Mesenchymal stem cell (in vitro differentiated cells and primary cell): ENCODE data around the gene RBFOX2.

Source experiments
- DNase-seq: peaks from one replicate; pipeline ENCODE4 v3.0.0-alpha.2; 2013
- H2AFZ ChIP-seq: one replicate; pipeline ENCODE4 v1.6.1; 2013; ENCODE audit warnings: low read depth, mild to moderate bottlenecking, control low read depth, inconsistent platforms, low read length, moderate library complexity
- H2AK5ac ChIP-seq: 2 replicates; pipeline ENCODE4 v1.6.1; 2013; ENCODE audit warnings: low read length, moderate library complexity, mild to moderate bottlenecking, inconsistent platforms; ENCODE audit not compliant: severe bottlenecking
- H2BK120ac ChIP-seq: one replicate; pipeline ENCODE4 v1.6.1; 2013; ENCODE audit warnings: low read depth, mild to moderate bottlenecking, inconsistent platforms, low read length, moderate library complexity
- H2BK12ac ChIP-seq, 2 experiments: one replicate each; pipeline ENCODE4 v1.6.1; 2013; ENCODE audit warnings: inconsistent platforms in 2 of 2, low read length in 2 of 2, mild to moderate bottlenecking in 2 of 2, moderate library complexity in 2 of 2, control low read depth in 1 of 2
- H2BK15ac ChIP-seq: one replicate; pipeline ENCODE4 v1.6.1; 2013; ENCODE audit warnings: mild to moderate bottlenecking, low read depth, inconsistent platforms; ENCODE audit not compliant: poor library complexity, severe bottlenecking
- H2BK5ac ChIP-seq: 2 replicates; pipeline ENCODE4 v1.6.1; 2013; ENCODE audit warnings: low read depth, mild to moderate bottlenecking, low read length, control low read depth, inconsistent platforms; ENCODE audit not compliant: poor library complexity, severe bottlenecking
- H3K14ac ChIP-seq, 2 experiments: one replicate each; pipeline ENCODE4 v1.6.1; 2013; ENCODE audit warnings: inconsistent platforms in 2 of 2, low read length in 2 of 2, control low read depth in 1 of 2, mild to moderate bottlenecking in 1 of 2, moderate library complexity in 1 of 2
- H3K18ac ChIP-seq, 2 experiments: one replicate each; pipeline ENCODE4 v1.6.1; 2013; ENCODE audit warnings: inconsistent platforms in 2 of 2, low read length in 2 of 2, control low read depth in 1 of 2, low read depth in 1 of 2, mild to moderate bottlenecking in 1 of 2
- H3K23ac ChIP-seq, 2 experiments: one replicate each; pipeline ENCODE4 v1.6.1; 2013; ENCODE audit warnings: inconsistent platforms in 2 of 2, low read length in 2 of 2, mild to moderate bottlenecking in 2 of 2, moderate library complexity in 2 of 2, control low read depth in 1 of 2
- H3K27ac ChIP-seq: 2 replicates; pipeline ENCODE4 v1.5.1; 2013; ENCODE audit warnings: mild to moderate bottlenecking, moderate library complexity, low read length, control low read depth, inconsistent platforms; ENCODE audit not compliant: poor library complexity, severe bottlenecking
- H3K27me3 ChIP-seq, 2 experiments: 2 replicates each; pipeline versions ENCODE4 v1.6.1 to v1.7.0; 2013; ENCODE audit warnings: low read length in 2 of 2, mild to moderate bottlenecking in 2 of 2, moderate library complexity in 2 of 2, control low read depth in 1 of 2, inconsistent platforms in 1 of 2; ENCODE audit not compliant: control insufficient read depth in 1 of 2, insufficient read depth in 1 of 2
- H3K36me3 ChIP-seq, 2 experiments: 2 replicates each; pipeline versions ENCODE4 v1.6.1 to v1.7.0; 2013; ENCODE audit warnings: low read length in 2 of 2, control low read depth in 1 of 2, inconsistent platforms in 1 of 2, low read depth in 1 of 2, mild to moderate bottlenecking in 1 of 2; ENCODE audit not compliant: insufficient read depth in 2 of 2, control insufficient read depth in 1 of 2
- H3K4ac ChIP-seq, 2 experiments: one replicate each; pipeline ENCODE4 v1.6.1; 2013; ENCODE audit warnings: inconsistent platforms in 2 of 2, low read length in 2 of 2, mild to moderate bottlenecking in 2 of 2, moderate library complexity in 2 of 2, control low read depth in 1 of 2, low read depth in 1 of 2
- H3K4me1 ChIP-seq: 2 replicates; pipeline ENCODE4 v1.6.1; 2013; ENCODE audit warnings: low read depth, low read length, control low read depth; ENCODE audit not compliant: control insufficient read depth, insufficient read depth
- H3K4me2 ChIP-seq: 2 replicates; pipeline ENCODE4 v1.6.1; 2013; ENCODE audit warnings: low read length, mild to moderate bottlenecking, inconsistent platforms; ENCODE audit not compliant: poor library complexity, severe bottlenecking
- H3K4me3 ChIP-seq, 2 experiments: 2 replicates each; pipeline versions ENCODE4 v1.5.1 to v1.7.0; 2013; ENCODE audit warnings: low read length in 2 of 2, mild to moderate bottlenecking in 2 of 2, control low read depth in 1 of 2, low read depth in 1 of 2; ENCODE audit not compliant: insufficient read depth in 1 of 2
- H3K79me1 ChIP-seq: replicated peaks from 2 replicates; pipeline ENCODE4 v1.6.1; 2013; ENCODE audit warnings: mild to moderate bottlenecking, control low read depth, low read length, inconsistent platforms; ENCODE audit not compliant: poor library complexity, severe bottlenecking
- H3K9ac ChIP-seq: 2 replicates; pipeline ENCODE4 v1.7.0; 2013; ENCODE audit warnings: mild to moderate bottlenecking, low read length, moderate library complexity
- H3K9me3 ChIP-seq: 2 replicates; pipeline ENCODE4 v1.7.0; 2013; ENCODE audit warnings: mild to moderate bottlenecking, low read length; ENCODE audit not compliant: control insufficient read depth
- H4K8ac ChIP-seq: one replicate; pipeline ENCODE4 v1.6.1; 2013; ENCODE audit warnings: inconsistent platforms, mild to moderate bottlenecking, low read length, moderate library complexity
- H4K91ac ChIP-seq: one replicate; pipeline ENCODE4 v1.6.1; 2013; ENCODE audit warnings: mild to moderate bottlenecking, low read length, inconsistent platforms
- WGBS: methylation state at CpG from one replicate; pipeline ENCODE4 v1.1.7; 2013; ENCODE audit warnings: mixed read lengths; 5-methylcytosine and 5-hydroxymethylcytosine counted together

The RBFOX2 gene

DNA sequence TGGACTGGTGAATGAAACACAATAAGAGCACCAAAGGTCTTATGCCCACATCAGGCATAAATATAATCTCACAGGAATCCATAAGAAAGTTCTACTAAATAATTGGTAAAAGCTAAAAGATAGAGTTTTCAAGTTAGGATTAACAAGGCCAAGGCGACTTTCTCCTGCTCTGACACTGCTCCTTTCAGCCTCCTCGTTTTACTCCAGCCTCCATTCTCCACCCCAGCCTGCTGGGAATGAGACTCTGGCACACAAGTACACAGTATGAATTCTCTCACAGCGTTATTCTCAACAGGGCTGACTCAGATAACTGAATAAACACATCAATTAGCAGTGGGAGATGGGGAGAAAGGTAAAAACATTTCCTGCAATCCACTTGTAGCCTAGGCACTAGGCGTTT lies 216.0 kb downstream of the RBFOX2 start:
- Histone ChIP-seq H4K91ac (no peak overlapping the region), H3K18ac (no peak overlapping the region), H2BK5ac (no peak overlapping the region), H2BK15ac (no peak overlapping the region), H3K4me1 (peaks cover 3% of the 10 kb centered on the region), H3K36me3 (peaks cover 18 to 71% of the 10 kb centered on the region in 2 experiments), H3K4me3 (no peak overlapping the region), H4K8ac (no peak overlapping the region), H3K9ac (no peak overlapping the region), H3K23ac (no peak overlapping the region), H3K79me1 (peaks cover 28% of the 10 kb centered on the region), H3K14ac (no peak overlapping the region), H2BK120ac (no peak overlapping the region), H2AFZ (no peak overlapping the region), H3K27me3 (no peaks in the 10 kb centered on the region), H3K9me3 (peaks cover 26% of the 10 kb centered on the region), H2BK12ac (no peak overlapping the region), H3K4ac (no peak overlapping the region), H3K4me2 (no peak overlapping the region), H2AK5ac (no peak overlapping the region), H3K27ac (no peak overlapping the region)
- WGBS: 95% methylated on average over 3 of the region's 4 CpGs
- no peak for DNase-seq

DNA sequence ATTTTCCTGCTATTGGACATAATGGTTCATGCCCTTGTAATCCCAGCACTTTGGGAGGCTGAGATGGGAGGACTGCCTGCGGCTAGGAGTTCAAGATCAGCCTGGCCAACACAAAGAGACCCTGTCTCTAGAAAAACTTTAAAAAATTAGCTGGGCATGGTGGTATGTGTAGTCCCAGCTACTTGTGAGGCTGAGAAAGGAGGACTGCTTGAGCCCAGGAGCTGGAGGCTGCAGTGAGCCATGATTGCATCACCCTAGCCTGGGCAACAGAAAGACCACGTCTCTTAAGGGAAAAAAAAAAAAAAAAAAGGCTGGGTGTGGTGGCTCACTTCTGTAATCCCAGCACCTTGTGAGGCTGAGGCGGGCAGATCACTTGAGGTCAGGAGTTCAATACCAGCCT lies 217.0 kb downstream of the RBFOX2 start:
- H3K4me1 ChIP-seq: peaks cover 2% of the 10 kb centered on the region
- no peak overlapping the region for H2AK5ac ChIP-seq
- H3K4me2 ChIP-seq: no peak overlapping the region
- H3K79me1 ChIP-seq: peaks cover 25% of the 10 kb centered on the region
- peaks cover 16 to 69% of the 10 kb centered on the region in 2 experiments for H3K36me3 ChIP-seq
- no peak overlapping the region for H3K4ac ChIP-seq
- no peak overlapping the region for H4K91ac ChIP-seq
- WGBS: 94% methylated on average over 3 of the region's 3 CpGs
- no peak overlapping the region for H3K18ac ChIP-seq
- H3K23ac ChIP-seq: no peak overlapping the region
- H3K9ac ChIP-seq: no peak overlapping the region
- no peak overlapping the region for H2BK5ac ChIP-seq
- H3K4me3 ChIP-seq: no peak overlapping the region
- no peak overlapping the region for H2BK15ac ChIP-seq
- H2AFZ ChIP-seq: no peak overlapping the region
- H2BK12ac ChIP-seq: no peak overlapping the region
- DNase-seq: no peak
- H2BK120ac ChIP-seq: no peak overlapping the region
- H3K27me3 ChIP-seq: no peaks in the 10 kb centered on the region
- H3K9me3 ChIP-seq: peaks cover 26% of the 10 kb centered on the region
- no peak overlapping the region for H3K27ac ChIP-seq
- no peak overlapping the region for H3K14ac ChIP-seq
- no peak overlapping the region for H4K8ac ChIP-seq

DNA sequence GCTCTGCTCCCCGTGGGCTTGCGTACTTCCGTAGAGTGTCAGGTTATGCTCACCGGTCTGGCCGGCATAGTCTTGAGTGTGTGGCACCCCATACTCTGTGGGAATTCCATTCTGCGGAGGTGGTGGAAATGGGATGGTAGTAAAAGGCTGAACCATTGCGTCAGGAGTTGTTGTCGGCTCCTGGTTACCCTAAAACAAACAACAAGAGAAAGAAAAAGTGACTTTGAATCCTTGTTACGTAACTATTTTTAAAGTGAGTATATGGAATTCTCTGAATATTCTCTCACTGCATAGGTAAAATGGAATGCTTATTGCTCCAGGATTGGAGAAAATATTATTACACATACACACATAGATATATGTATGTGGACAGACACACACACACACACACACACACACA lies 218.8 kb downstream of the RBFOX2 start:
- no peak overlapping the region for H3K4ac ChIP-seq
- no peak overlapping the region for H2BK120ac ChIP-seq
- no peak for DNase-seq
- H3K4me1 ChIP-seq: peaks cover 2% of the 10 kb centered on the region
- no peak overlapping the region for H3K4me3 ChIP-seq
- H3K27me3 ChIP-seq: no peaks in the 10 kb centered on the region
- no peak overlapping the region for H2BK15ac ChIP-seq
- H2BK12ac ChIP-seq: no peak overlapping the region
- peaks cover 27% of the 10 kb centered on the region for H3K79me1 ChIP-seq
- H3K9me3 ChIP-seq: peaks cover 26% of the 10 kb centered on the region
- H3K14ac ChIP-seq: no peak overlapping the region
- H4K8ac ChIP-seq: no peak overlapping the region
- 93% methylated on average over 8 of the region's 9 CpGs for WGBS
- no peak overlapping the region for H2AK5ac ChIP-seq
- no peak overlapping the region for H4K91ac ChIP-seq
- no peak overlapping the region for H2BK5ac ChIP-seq
- peaks cover 16 to 77% of the 10 kb centered on the region in 2 experiments for H3K36me3 ChIP-seq
- H3K27ac ChIP-seq: no peak overlapping the region
- no peak overlapping the region for H3K4me2 ChIP-seq
- no peak overlapping the region for H3K9ac ChIP-seq
- H3K23ac ChIP-seq: no peak overlapping the region
- no peak overlapping the region for H2AFZ ChIP-seq
- H3K18ac ChIP-seq: no peak overlapping the region

DNA sequence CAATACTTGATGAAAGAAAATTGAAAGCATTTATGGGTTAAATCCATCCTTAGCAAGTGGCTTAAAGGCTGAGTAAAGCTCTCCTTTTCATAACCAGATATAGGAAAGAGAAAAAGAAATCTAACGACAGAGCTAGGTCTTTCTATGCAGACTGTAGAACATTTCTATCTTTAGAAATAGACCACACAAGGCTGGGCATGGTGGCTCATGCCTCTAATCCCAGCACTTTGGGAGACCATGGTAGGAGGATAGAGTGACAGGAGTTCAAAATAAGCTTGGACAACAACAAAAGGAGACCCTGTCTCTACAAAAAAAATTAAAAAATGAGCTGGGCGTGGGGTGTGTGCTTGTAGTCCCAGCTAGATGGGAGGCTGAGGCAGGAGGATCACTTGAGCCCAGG lies 220.2 kb downstream of the RBFOX2 start:
- Histone ChIP-seq H3K36me3 (peaks cover 20 to 70% of the 10 kb centered on the region in 2 experiments), H2BK120ac (no peak overlapping the region), H3K9me3 (peaks cover 21% of the 10 kb centered on the region), H2AFZ (no peak overlapping the region), H3K4me3 (no peak overlapping the region), H3K79me1 (peaks cover 27% of the 10 kb centered on the region), H4K8ac (no peak overlapping the region), H3K4ac (no peak overlapping the region), H2BK12ac (no peak overlapping the region), H3K18ac (no peak overlapping the region), H2BK5ac (no peak overlapping the region), H3K27me3 (no peaks in the 10 kb centered on the region), H2AK5ac (no peak overlapping the region), H3K9ac (no peak overlapping the region), H3K23ac (no peak overlapping the region), H4K91ac (no peak overlapping the region), H3K4me2 (no peak overlapping the region), H2BK15ac (no peak overlapping the region), H3K4me1 (peaks cover 2% of the 10 kb centered on the region), H3K14ac (no peak overlapping the region), H3K27ac (no peak overlapping the region)
- WGBS: 89% methylated on average over 1 of the region's 2 CpGs
- no peak for DNase-seq
